Left renal cortex interstitium (tissue), 4 donors: ENCODE data around the gene SPEN. TPM values are rescaled to one million over a fixed set of nuclear protein-coding genes. Genes with fewer than 3 reads are reported as not detected.
"Not testable (repeated sequence)": the region's sequence is repeated elsewhere in the genome, so short reads cannot be mapped to it uniquely, and the experiment has no call there.

Experiments used
- DNase-seq, 4 donors: peaks; one replicate each; pipeline ENCODE4 v3.0.0-alpha.2; 2013; ENCODE audit warnings: low read depth in 4 of 4, low spot score in 2 of 4, missing footprints in 1 of 4
- polyA plus RNA-seq, 4 donors: library from polyadenylated mRNA; unstranded; fragments of 120-200 nt; gene quantifications; one replicate each; pipeline ENCODE4 v1.2.1, GENCODE V29; 2013; ENCODE audit not compliant: insufficient read length in 4 of 4

The SPEN gene
- polyA plus RNA-seq, 4 donors, result 46.9 to 70.6 (median 58.3) TPM

GRCh38 chr1:15885701-15886610 lies 38.4 kb downstream of the SPEN start:
- DNase-seq, result peak; percentile 87 to 97 (median 92)

- DNase-seq, result peak in 1 of 4 donors; percentile 58
Observed at GRCh38 chr1:15886611-15887167, 39.2 kb downstream of the SPEN start.

GRCh38 chr1:15892857-15893599 lies 45.5 kb downstream of the SPEN start:
- not testable (repeated sequence) for DNase-seq

GRCh38 chr1:15895233-15895632 lies 47.7 kb downstream of the SPEN start:
- no peak for DNase-seq

GRCh38 chr1:15896841-15897610 lies 49.5 kb downstream of the SPEN start:
- DNase-seq, result not testable (repeated sequence)

GRCh38 chr1:15899266-15899665 lies 51.8 kb downstream of the SPEN start:
- DNase-seq, result no peak

GRCh38 chr1:15900662-15901279 lies 53.3 kb downstream of the SPEN start:
- DNase-seq, result no peak

- no peak for DNase-seq
Observed at GRCh38 chr1:15902882-15903281, 55.4 kb downstream of the SPEN start.

GRCh38 chr1:15908597-15908996 lies 61.1 kb downstream of the SPEN start:
- DNase-seq, result no peak

GRCh38 chr1:15911141-15911540 lies 63.6 kb downstream of the SPEN start:
- no peak for DNase-seq

GRCh38 chr1:15911927-15912326 lies 64.4 kb downstream of the SPEN start:
- no peak for DNase-seq

GRCh38 chr1:15913607-15914006 lies 66.1 kb downstream of the SPEN start:
- DNase-seq, result not testable (repeated sequence)

- no peak for DNase-seq
Observed at GRCh38 chr1:15915991-15916390, 68.5 kb downstream of the SPEN start.

- no peak for DNase-seq
Observed at GRCh38 chr1:15916417-15916816, 68.9 kb downstream of the SPEN start.

GRCh38 chr1:15916916-15917315 lies 69.4 kb downstream of the SPEN start:
- no peak for DNase-seq

- DNase-seq, result no peak
Observed at GRCh38 chr1:15918962-15919715, 71.6 kb downstream of the SPEN start.

- no peak for DNase-seq
Observed at GRCh38 chr1:15923241-15923640, 75.7 kb downstream of the SPEN start.

- not testable (repeated sequence) for DNase-seq
Observed at GRCh38 chr1:15926448-15926847, 78.9 kb downstream of the SPEN start.
